Activated CD8-positive, alpha-beta memory T cell treated with anti-CD3 and anti-CD28 coated beads, Interleukin-2, amount 10 ng/mL, durations not matched to agents 7 days and 5 days (primary cell): ENCODE data around the gene SPATA7. TPM values are rescaled to one million over a fixed set of nuclear protein-coding genes. Genes with fewer than 3 reads are reported as not detected.
"Not testable (repeated sequence)": the region's sequence is repeated elsewhere in the genome, so short reads cannot be mapped to it uniquely, and the experiment has no call there.

Experiments used
- ATAC-seq: fragments of 150-1000 bp; cut with Tn5 transposase; one replicate; pipeline ENCODE4 v1.10.0; 2021; ENCODE audit warnings: moderate library complexity
- CTCF ChIA-PET: fragments of 350-600 bp; sonication (Branson Sonifier 250); formaldehyde crosslinking; loops from one replicate; lab custom pipeline; 2021; ENCODE audit warnings: antibody characterized with exemption; lab: Charles Lee
- DNase-seq: peaks from one replicate; pipeline ENCODE4 v3.0.0-alpha.2; 2020
- H3K27ac Mint-ChIP-seq: one replicate; pipeline ENCODE4 v1.8.0; 2021; ENCODE audit warnings: mild to moderate bottlenecking, mixed read lengths
- H3K27me3 Mint-ChIP-seq: one replicate; pipeline ENCODE4 v1.8.0; 2021; ENCODE audit warnings: mixed read lengths
- H3K36me3 Mint-ChIP-seq: one replicate; pipeline ENCODE4 v1.8.0; 2021; ENCODE audit warnings: mild to moderate bottlenecking, mixed read lengths
- H3K4me1 Mint-ChIP-seq: one replicate; pipeline ENCODE4 v1.8.0; 2021; ENCODE audit warnings: mixed read lengths
- H3K4me3 Mint-ChIP-seq: one replicate; pipeline ENCODE4 v1.8.0; 2021; ENCODE audit warnings: mild to moderate bottlenecking, moderate library complexity, mixed read lengths
- H3K9me3 Mint-ChIP-seq: one replicate; pipeline ENCODE4 v1.8.0; 2022; ENCODE audit warnings: low read depth, mixed read lengths
- total RNA-seq, 2 experiments: library from RNA; stranded (reverse); gene quantifications; one replicate each; pipeline ENCODE4 v1.2.3, GENCODE V29; 2021

SPATA7 gene
- total RNA-seq, 2 experiments from 2014 or later: 3.0 to 4.5 TPM

GRCh38 chr14:88379706-88380343 is 5.6 kb upstream of the SPATA7 start:
- ATAC-seq (no peak), DNase-seq (no peak)
- H3K36me3 Mint-ChIP-seq: no peaks in the 10 kb centered on the region
- H3K27me3 Mint-ChIP-seq: peaks cover 15% of the 10 kb centered on the region
- no peaks in the 10 kb centered on the region for H3K9me3 Mint-ChIP-seq
- no peak overlapping the region for H3K4me3 Mint-ChIP-seq
- H3K4me1 Mint-ChIP-seq: peaks cover 6% of the 10 kb centered on the region
- H3K27ac Mint-ChIP-seq: no peak overlapping the region
- CTCF ChIA-PET: interaction anchor here (0.6 to 1.5 kb wide), 4 partner anchors 177 to 218 kb away, joined by 3 to 7 read pairs (median 3); no protein-coding TSS in a partner anchor

- Mint-ChIP-seq H3K27ac (no peak overlapping the region), H3K4me1 (peaks cover 7% of the 10 kb centered on the region), H3K4me3 (no peak overlapping the region), H3K27me3 (peaks cover 15% of the 10 kb centered on the region), H3K36me3 (no peaks in the 10 kb centered on the region), H3K9me3 (no peaks in the 10 kb centered on the region)
- CTCF ChIA-PET: interaction anchor here (0.6 to 1.5 kb wide), 4 partner anchors 15 to 212 kb away, joined by 3 to 7 read pairs (median 3); no protein-coding TSS in a partner anchor
- DNase-seq (no peak), ATAC-seq (no peak)
Observed at GRCh38 chr14:88380405-88380804, 5.1 kb upstream of the SPATA7 start.

- CTCF ChIA-PET, H3K27ac Mint-ChIP-seq: not testable (repeated sequence)
Observed at GRCh38 chr14:88381634-88382033, 3.8 kb upstream of the SPATA7 start.

GRCh38 chr14:88384718-88385117 is 739 bp upstream of the SPATA7 start:
- CTCF ChIA-PET: interaction anchor here (0.6 to 1.4 kb wide), 4 partner anchors 194 to 1408 kb away, joined by 3 to 5 read pairs (median 4); no protein-coding TSS in a partner anchor
- H3K27me3 Mint-ChIP-seq: peaks cover 4% of the 10 kb centered on the region
- H3K27ac Mint-ChIP-seq: peak overlapping the region; percentile 92
- H3K4me3 Mint-ChIP-seq: peak overlapping the region; percentile 99
- no peaks in the 10 kb centered on the region for H3K36me3 Mint-ChIP-seq
- H3K9me3 Mint-ChIP-seq: no peaks in the 10 kb centered on the region
- ATAC-seq (no peak), DNase-seq (no peak)
- H3K4me1 Mint-ChIP-seq: peaks cover 19% of the 10 kb centered on the region

More at GRCh38 chr14:88381634-88382033, 3.8 kb upstream of the SPATA7 start:
- not testable (repeated sequence) for H3K9me3 Mint-ChIP-seq, H3K36me3 Mint-ChIP-seq, DNase-seq, H3K4me3 Mint-ChIP-seq, ATAC-seq
- peaks cover 15% of the 10 kb centered on the region for H3K4me1 Mint-ChIP-seq
- peaks cover 15% of the 10 kb centered on the region for H3K27me3 Mint-ChIP-seq

- Mint-ChIP-seq H3K36me3 (no peaks in the 10 kb centered on the region), H3K9me3 (no peaks in the 10 kb centered on the region), H3K4me3 (peak overlapping the region; percentile 99), H3K27me3 (peaks cover 4% of the 10 kb centered on the region), H3K4me1 (peaks cover 19% of the 10 kb centered on the region), H3K27ac (peak overlapping the region; percentile 52)
- CTCF ChIA-PET: interaction anchor here (1.1 kb wide), 1 partner anchor 19 kb away, joined by 3 read pairs; no protein-coding TSS in a partner anchor
- no peak for DNase-seq
- no peak for ATAC-seq
Observed at GRCh38 chr14:88386256-88386794, 868 bp downstream of the SPATA7 start.

GRCh38 chr14:88388741-88389282 is 3.4 kb downstream of the SPATA7 start:
- Mint-ChIP-seq H3K27ac (no peak overlapping the region), H3K4me1 (peaks cover 19% of the 10 kb centered on the region), H3K4me3 (no peak overlapping the region), H3K9me3 (no peaks in the 10 kb centered on the region), H3K27me3 (peaks cover 4% of the 10 kb centered on the region), H3K36me3 (no peaks in the 10 kb centered on the region)
- no peak for DNase-seq
- ATAC-seq: no peak
- CTCF ChIA-PET: no interaction called here

- peaks cover 11% of the 10 kb centered on the region for H3K36me3 Mint-ChIP-seq
- no peaks in the 10 kb centered on the region for H3K9me3 Mint-ChIP-seq
- DNase-seq: no peak
- H3K27me3 Mint-ChIP-seq: no peaks in the 10 kb centered on the region
- no peak for ATAC-seq
- CTCF ChIA-PET: interaction anchor here (0.6 to 1.6 kb wide), 2 partner anchors 121 to 446 kb away, joined by 3 read pairs; no protein-coding TSS in a partner anchor
- H3K27ac Mint-ChIP-seq: no peak overlapping the region
- no peak overlapping the region for H3K4me3 Mint-ChIP-seq
- H3K4me1 Mint-ChIP-seq: no peaks in the 10 kb centered on the region
Observed at GRCh38 chr14:88392609-88393008, 7.2 kb downstream of the SPATA7 start.

- DNase-seq: peak; percentile 42
Observed at GRCh38 chr14:88411039-88411438, 25.6 kb downstream of the SPATA7 start.

GRCh38 chr14:88417594-88417993 is 32.1 kb downstream of the SPATA7 start:
- H3K9me3 Mint-ChIP-seq: peaks cover 17% of the 10 kb centered on the region
- H3K36me3 Mint-ChIP-seq: peaks cover 34% of the 10 kb centered on the region
- H3K4me3 Mint-ChIP-seq: no peak overlapping the region
- DNase-seq (no peak), ATAC-seq (no peak)
- CTCF ChIA-PET: no interaction called here
- H3K27me3 Mint-ChIP-seq: no peaks in the 10 kb centered on the region
- no peak overlapping the region for H3K27ac Mint-ChIP-seq
- H3K4me1 Mint-ChIP-seq: no peaks in the 10 kb centered on the region

More at GRCh38 chr14:88411039-88411438, 25.6 kb downstream of the SPATA7 start:
- H3K9me3 Mint-ChIP-seq: peaks cover 14% of the 10 kb centered on the region
- no peak overlapping the region for H3K4me3 Mint-ChIP-seq
- H3K4me1 Mint-ChIP-seq: peaks cover 4% of the 10 kb centered on the region
- CTCF ChIA-PET: no interaction called here
- no peaks in the 10 kb centered on the region for H3K27me3 Mint-ChIP-seq
- no peak overlapping the region for H3K27ac Mint-ChIP-seq
- no peak for ATAC-seq
- peaks cover 29% of the 10 kb centered on the region for H3K36me3 Mint-ChIP-seq

- no peak overlapping the region for H3K27ac Mint-ChIP-seq
- H3K4me1 Mint-ChIP-seq: no peaks in the 10 kb centered on the region
- peaks cover 24% of the 10 kb centered on the region for H3K36me3 Mint-ChIP-seq
- H3K27me3 Mint-ChIP-seq: no peaks in the 10 kb centered on the region
- CTCF ChIA-PET: no interaction called here
- ATAC-seq: no peak
- H3K9me3 Mint-ChIP-seq: peaks cover 13% of the 10 kb centered on the region
- no peak for DNase-seq
- H3K4me3 Mint-ChIP-seq: no peak overlapping the region
Observed at GRCh38 chr14:88420187-88420586, 34.7 kb downstream of the SPATA7 start.

GRCh38 chr14:88421286-88421685 is 35.8 kb downstream of the SPATA7 start:
- Mint-ChIP-seq H3K36me3 (peaks cover 19% of the 10 kb centered on the region), H3K27ac (no peak overlapping the region), H3K27me3 (no peaks in the 10 kb centered on the region), H3K4me1 (no peaks in the 10 kb centered on the region), H3K4me3 (no peak overlapping the region), H3K9me3 (peaks cover 7% of the 10 kb centered on the region)
- ATAC-seq (no peak), DNase-seq (no peak)
- CTCF ChIA-PET: no interaction called here

GRCh38 chr14:88422047-88422446 is 36.6 kb downstream of the SPATA7 start:
- no peak overlapping the region for H3K27ac Mint-ChIP-seq
- no peak overlapping the region for H3K4me3 Mint-ChIP-seq
- H3K27me3 Mint-ChIP-seq: no peaks in the 10 kb centered on the region
- no peaks in the 10 kb centered on the region for H3K4me1 Mint-ChIP-seq
- no peak for DNase-seq
- CTCF ChIA-PET: no interaction called here
- peaks cover 17% of the 10 kb centered on the region for H3K36me3 Mint-ChIP-seq
- ATAC-seq: no peak
- peaks cover 7% of the 10 kb centered on the region for H3K9me3 Mint-ChIP-seq

GRCh38 chr14:88422919-88423650 is 37.6 kb downstream of the SPATA7 start:
- CTCF ChIA-PET: no interaction called here
- Mint-ChIP-seq H3K4me1 (no peaks in the 10 kb centered on the region), H3K4me3 (no peak overlapping the region), H3K36me3 (peaks cover 8% of the 10 kb centered on the region), H3K27ac (no peak overlapping the region), H3K9me3 (peaks cover under 1% of the 10 kb centered on the region), H3K27me3 (no peaks in the 10 kb centered on the region)
- no peak for ATAC-seq
- DNase-seq: no peak
